Activated CD8-positive, alpha-beta T cell treated with anti-CD3 and anti-CD28 coated beads, Interleukin-2, amount 10 ng/mL, durations not matched to agents 7 days and 5 days (primary cell): Measurements from ENCODE around the gene TMA16. TPM values are rescaled to one million over a fixed set of nuclear protein-coding genes. Genes with fewer than 3 reads are reported as not detected.
"Not testable (repeated sequence)": the region's sequence is repeated elsewhere in the genome, so short reads cannot be mapped to it uniquely, and the experiment has no call there.

ENCODE experiments used
- ATAC-seq: fragments of 150-1000 bp; cut with Tn5 transposase; one replicate; pipeline ENCODE4 v1.10.0; 2021; ENCODE audit warnings: moderate library complexity
- CTCF ChIA-PET: fragments of 350-600 bp; sonication (Branson Sonifier 250); formaldehyde crosslinking; loops from one replicate; lab custom pipeline; 2021; ENCODE audit warnings: antibody characterized with exemption; lab: Charles Lee
- POLR2A ChIA-PET: fragments of 350-600 bp; sonication (Branson Sonifier 250); formaldehyde crosslinking; loops from one replicate; lab custom pipeline; 2021; ENCODE audit warnings: antibody characterized with exemption; lab: Charles Lee
- DNase-seq: peaks from one replicate; pipeline ENCODE4 v3.0.0-alpha.2; 2020
- H3K27ac Mint-ChIP-seq: one replicate; pipeline ENCODE4 v1.8.0; 2021; ENCODE audit warnings: mild to moderate bottlenecking, mixed read lengths
- H3K27me3 Mint-ChIP-seq: one replicate; pipeline ENCODE4 v1.8.0; 2021; ENCODE audit warnings: low read depth, mixed read lengths
- H3K36me3 Mint-ChIP-seq: one replicate; pipeline ENCODE4 v1.8.0; 2021; ENCODE audit warnings: low read depth, mixed read lengths
- H3K4me1 Mint-ChIP-seq: one replicate; pipeline ENCODE4 v1.8.0; 2021; ENCODE audit warnings: low read depth, mixed read lengths
- H3K4me3 Mint-ChIP-seq: one replicate; pipeline ENCODE4 v1.8.0; 2021; ENCODE audit warnings: mild to moderate bottlenecking, mixed read lengths
- H3K9me3 Mint-ChIP-seq: one replicate; pipeline ENCODE4 v1.8.0; 2022; ENCODE audit warnings: mixed read lengths; ENCODE audit not compliant: insufficient read depth
- total RNA-seq, 2 experiments: library from RNA; stranded (reverse); gene quantifications; one replicate each; pipeline ENCODE4 v1.2.3, GENCODE V29; 2021

Gene TMA16
- total RNA-seq, 2 experiments from 2014 or later: 34.1 TPM

- Mint-ChIP-seq H3K9me3 (no peaks in the 10 kb centered on the region), H3K4me3 (no peak overlapping the region), H3K4me1 (peaks cover 1% of the 10 kb centered on the region), H3K27ac (no peak overlapping the region), H3K27me3 (no peaks in the 10 kb centered on the region), H3K36me3 (peaks cover 45% of the 10 kb centered on the region)
- DNase-seq: no peak
- no peak for ATAC-seq
- ChIA-PET CTCF (no interaction called here), POLR2A (no interaction called here)
Observed at GRCh38 chr4:163523791-163524365, 29.4 kb downstream of the TMA16 start.

- ChIA-PET POLR2A (interaction anchor here (0.8 kb wide), 1 partner anchor 32 kb away, joined by 3 read pairs; no protein-coding TSS in a partner anchor), CTCF (interaction anchor here (0.7 to 1.5 kb wide), 4 partner anchors 10 to 24 kb away, joined by 3 to 4 read pairs (median 4); no protein-coding TSS in a partner anchor)
- DNase-seq (no peak), ATAC-seq (no peak)
- Mint-ChIP-seq H3K4me3 (no peak overlapping the region), H3K27me3 (no peaks in the 10 kb centered on the region), H3K36me3 (peaks cover 38% of the 10 kb centered on the region), H3K9me3 (no peaks in the 10 kb centered on the region), H3K27ac (no peak overlapping the region), H3K4me1 (no peaks in the 10 kb centered on the region)
Observed at GRCh38 chr4:163525982-163526381, 31.5 kb downstream of the TMA16 start.

- CTCF ChIA-PET: interaction anchor here (0.9 to 1.5 kb wide), 2 partner anchors 21 to 154 kb away, joined by 3 to 4 read pairs; no protein-coding TSS in a partner anchor
- H3K36me3 Mint-ChIP-seq: peaks cover 36% of the 10 kb centered on the region
- no peaks in the 10 kb centered on the region for H3K27me3 Mint-ChIP-seq
- H3K9me3 Mint-ChIP-seq: no peaks in the 10 kb centered on the region
- DNase-seq: no peak
- H3K4me3 Mint-ChIP-seq: no peak overlapping the region
- POLR2A ChIA-PET: no interaction called here
- H3K4me1 Mint-ChIP-seq: no peaks in the 10 kb centered on the region
- H3K27ac Mint-ChIP-seq: no peak overlapping the region
- ATAC-seq: no peak
Observed at GRCh38 chr4:163527172-163527571, 32.7 kb downstream of the TMA16 start.

- ChIA-PET POLR2A (no interaction called here), CTCF (no interaction called here)
- no peak overlapping the region for H3K4me3 Mint-ChIP-seq
- H3K4me1 Mint-ChIP-seq: no peaks in the 10 kb centered on the region
- H3K36me3 Mint-ChIP-seq: peaks cover 29% of the 10 kb centered on the region
- no peaks in the 10 kb centered on the region for H3K27me3 Mint-ChIP-seq
- no peak overlapping the region for H3K27ac Mint-ChIP-seq
- DNase-seq: no peak
- no peaks in the 10 kb centered on the region for H3K9me3 Mint-ChIP-seq
- ATAC-seq: no peak
Observed at GRCh38 chr4:163528653-163529052, 34.2 kb downstream of the TMA16 start.

GRCh38 chr4:163534056-163534455, 39.6 kb downstream of the TMA16 start:
- H3K4me3 Mint-ChIP-seq: no peak overlapping the region
- DNase-seq (no peak), ATAC-seq (no peak)
- no peaks in the 10 kb centered on the region for H3K27me3 Mint-ChIP-seq
- POLR2A ChIA-PET: no interaction called here
- CTCF ChIA-PET: interaction anchor here (2.0 kb wide), 1 partner anchor 9 kb away, joined by 8 read pairs; no protein-coding TSS in a partner anchor
- H3K9me3 Mint-ChIP-seq: no peaks in the 10 kb centered on the region
- peaks cover 9% of the 10 kb centered on the region for H3K36me3 Mint-ChIP-seq
- H3K4me1 Mint-ChIP-seq: no peaks in the 10 kb centered on the region
- H3K27ac Mint-ChIP-seq: no peak overlapping the region

- H3K27me3 Mint-ChIP-seq: no peaks in the 10 kb centered on the region
- H3K4me1 Mint-ChIP-seq: no peaks in the 10 kb centered on the region
- POLR2A ChIA-PET: no interaction called here
- DNase-seq (no peak), ATAC-seq (peak; percentile 51)
- H3K4me3 Mint-ChIP-seq: no peak overlapping the region
- H3K36me3 Mint-ChIP-seq: peaks cover 5% of the 10 kb centered on the region
- H3K9me3 Mint-ChIP-seq: no peaks in the 10 kb centered on the region
- CTCF ChIA-PET: interaction anchor here (1.0 to 1.2 kb wide), 4 partner anchors 11 to 41 kb away, joined by 3 to 5 read pairs (median 4); partner anchors contain the start of gene TMA16
- no peak overlapping the region for H3K27ac Mint-ChIP-seq
Observed at GRCh38 chr4:163535657-163536056, 41.2 kb downstream of the TMA16 start.

- DNase-seq (no peak), ATAC-seq (no peak)
- peaks cover 3% of the 10 kb centered on the region for H3K36me3 Mint-ChIP-seq
- H3K9me3 Mint-ChIP-seq: no peaks in the 10 kb centered on the region
- no peak overlapping the region for H3K4me3 Mint-ChIP-seq
- H3K27ac Mint-ChIP-seq: no peak overlapping the region
- POLR2A ChIA-PET: no interaction called here
- CTCF ChIA-PET: interaction anchor here (1.0 to 1.2 kb wide), 5 partner anchors 9 to 42 kb away, joined by 3 to 5 read pairs (median 3); partner anchors contain the start of gene TMA16
- H3K27me3 Mint-ChIP-seq: no peaks in the 10 kb centered on the region
- H3K4me1 Mint-ChIP-seq: no peaks in the 10 kb centered on the region
Observed at GRCh38 chr4:163536091-163536490, 41.6 kb downstream of the TMA16 start.

- no peak overlapping the region for H3K4me3 Mint-ChIP-seq
- H3K27ac Mint-ChIP-seq: no peak overlapping the region
- H3K9me3 Mint-ChIP-seq: no peaks in the 10 kb centered on the region
- H3K4me1 Mint-ChIP-seq: no peaks in the 10 kb centered on the region
- H3K36me3 Mint-ChIP-seq: no peaks in the 10 kb centered on the region
- POLR2A ChIA-PET: no interaction called here
- ATAC-seq: no peak
- CTCF ChIA-PET: interaction anchor here (1.0 to 5.2 kb wide), 3 partner anchors 8 to 12 kb away, joined by 3 to 35 read pairs (median 5); no protein-coding TSS in a partner anchor
- DNase-seq: no peak
- H3K27me3 Mint-ChIP-seq: no peaks in the 10 kb centered on the region
Observed at GRCh38 chr4:163537114-163537513, 42.6 kb downstream of the TMA16 start.

GRCh38 chr4:163538820-163539219, 44.3 kb downstream of the TMA16 start:
- H3K27ac Mint-ChIP-seq: not testable (repeated sequence)

GRCh38 chr4:163540448-163540847, 46.0 kb downstream of the TMA16 start:
- no peaks in the 10 kb centered on the region for H3K9me3 Mint-ChIP-seq
- H3K4me1 Mint-ChIP-seq: peaks cover 3% of the 10 kb centered on the region
- POLR2A ChIA-PET: interaction anchor here (1.2 kb wide), 1 partner anchor 19 kb away, joined by 3 read pairs; no protein-coding TSS in a partner anchor
- ATAC-seq (no peak), DNase-seq (no peak)
- CTCF ChIA-PET: interaction anchor here (1.2 to 5.2 kb wide), 3 partner anchors 9 to 208 kb away, joined by 4 to 35 read pairs (median 4); partner anchors contain the start of gene NPY1R
- no peak overlapping the region for H3K27ac Mint-ChIP-seq
- no peak overlapping the region for H3K4me3 Mint-ChIP-seq
- H3K27me3 Mint-ChIP-seq: no peaks in the 10 kb centered on the region
- no peaks in the 10 kb centered on the region for H3K36me3 Mint-ChIP-seq

More at GRCh38 chr4:163538820-163539219, 44.3 kb downstream of the TMA16 start:
- not testable (repeated sequence) for H3K36me3 Mint-ChIP-seq, ATAC-seq, H3K4me1 Mint-ChIP-seq, H3K9me3 Mint-ChIP-seq, H3K27me3 Mint-ChIP-seq, H3K4me3 Mint-ChIP-seq, DNase-seq
- POLR2A ChIA-PET: interaction anchor here (1.6 kb wide), 1 partner anchor 45 kb away, joined by 5 read pairs; the partner anchor contains the start of gene TMA16
- CTCF ChIA-PET: interaction anchor here (1.0 to 5.2 kb wide), 3 partner anchors 9 to 53 kb away, joined by 4 to 35 read pairs (median 6); no protein-coding TSS in a partner anchor

- Mint-ChIP-seq H3K4me3 (no peak overlapping the region), H3K27me3 (no peaks in the 10 kb centered on the region), H3K27ac (no peak overlapping the region), H3K4me1 (peaks cover 5% of the 10 kb centered on the region), H3K36me3 (no peaks in the 10 kb centered on the region), H3K9me3 (no peaks in the 10 kb centered on the region)
- ChIA-PET CTCF (interaction anchor here (0.7 to 5.2 kb wide), 3 partner anchors 8 to 208 kb away, joined by 3 to 35 read pairs (median 4); partner anchors contain the start of gene NPY1R), POLR2A (interaction anchor here (1.2 kb wide), 1 partner anchor 19 kb away, joined by 3 read pairs; no protein-coding TSS in a partner anchor)
- no peak for ATAC-seq
- no peak for DNase-seq
Observed at GRCh38 chr4:163540977-163541376, 46.5 kb downstream of the TMA16 start.

GRCh38 chr4:163542275-163542674, 47.8 kb downstream of the TMA16 start:
- Mint-ChIP-seq H3K27me3 (no peaks in the 10 kb centered on the region), H3K4me1 (peaks cover 5% of the 10 kb centered on the region), H3K4me3 (no peak overlapping the region), H3K36me3 (no peaks in the 10 kb centered on the region), H3K9me3 (no peaks in the 10 kb centered on the region), H3K27ac (no peak overlapping the region)
- no peak for DNase-seq
- no peak for ATAC-seq
- POLR2A ChIA-PET: interaction anchor here (0.5 kb wide), 1 partner anchor 383 kb away, joined by 3 read pairs; no protein-coding TSS in a partner anchor
- CTCF ChIA-PET: interaction anchor here (1.0 to 5.2 kb wide), 6 partner anchors 7 to 1045 kb away, joined by 3 to 35 read pairs (median 8); no protein-coding TSS in a partner anchor
